GM18511 (cell line): ENCODE results near the gene BCL11B.

ENCODE experiments used
- ATAC-seq: cut with Tn5 transposase; IDR thresholded peaks from one replicate; pipeline ENCODE4 v1.9.1; 2021; ENCODE audit warnings: mild to moderate bottlenecking, moderate library complexity; ENCODE audit not compliant: unreplicated experiment

BCL11B gene

DNA sequence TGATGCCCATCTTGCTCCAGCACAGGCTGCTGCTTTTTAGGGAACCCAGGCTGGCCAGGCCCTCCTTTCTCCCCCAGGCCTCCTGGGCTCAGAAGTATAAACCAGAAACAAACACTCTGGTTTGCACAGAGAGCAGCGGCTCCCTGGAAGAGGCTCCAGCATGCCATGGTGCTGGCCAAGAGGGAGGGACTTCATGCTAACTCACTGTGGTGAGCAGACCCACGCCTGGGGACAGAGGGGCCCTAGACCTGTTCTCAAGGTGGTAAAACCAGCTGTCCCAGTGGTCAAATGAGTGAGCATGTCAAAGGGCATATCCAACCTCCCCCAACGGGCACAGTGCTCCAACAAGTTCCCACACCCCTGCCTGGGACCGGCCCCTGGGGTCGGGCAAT, 15.5 kb downstream of the BCL11B start:
- no peak for ATAC-seq

DNA sequence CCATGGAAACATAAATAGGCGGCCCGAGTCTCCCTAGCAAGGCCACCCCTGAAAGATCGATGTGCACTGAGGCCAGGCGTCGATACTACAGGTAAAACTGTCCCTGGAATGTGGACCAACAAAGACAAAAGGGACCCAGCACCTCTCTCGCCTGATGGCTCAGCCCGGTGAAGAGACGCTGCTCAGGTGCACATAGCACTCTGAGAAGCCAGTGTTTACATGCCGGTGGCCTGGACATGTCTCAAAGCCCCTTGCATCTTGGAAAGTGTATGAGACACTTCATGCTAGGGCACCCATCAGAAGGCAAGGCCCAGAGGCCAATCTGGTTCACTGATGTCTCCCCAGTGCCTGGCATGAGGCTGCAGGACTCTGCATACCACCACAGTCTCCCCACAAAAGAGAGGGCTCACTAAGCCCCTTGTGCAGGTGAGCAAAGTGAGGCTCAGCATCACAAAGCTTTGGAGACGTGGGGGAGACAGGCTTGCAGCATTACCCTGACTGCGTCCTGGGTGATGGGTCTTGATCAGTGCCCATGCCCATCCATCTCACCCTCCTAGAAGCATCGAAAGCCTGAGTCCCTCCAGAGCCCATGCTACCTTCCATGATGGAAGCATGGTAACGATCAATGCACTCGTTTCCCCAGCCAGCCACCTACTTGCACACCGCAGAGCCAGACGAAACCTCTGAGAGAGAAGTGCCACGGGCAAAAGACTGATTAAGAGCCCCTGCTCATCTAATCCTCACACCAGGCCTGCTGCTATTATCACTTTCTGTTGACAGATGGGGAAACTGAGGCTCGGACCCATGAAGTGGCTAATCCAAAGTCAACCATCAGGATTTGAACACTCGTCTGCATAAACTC, 16.1 kb downstream of the BCL11B start:
- ATAC-seq = no peak

GRCh38 chr14:99254328-99255009, 17.5 kb downstream of the BCL11B start:
- ATAC-seq = no peak

GRCh38 chr14:99253890-99254289, 18.1 kb downstream of the BCL11B start:
- ATAC-seq = no peak

- ATAC-seq = no peak
Measured at GRCh38 chr14:99252940-99253868, 18.8 kb downstream of the BCL11B start.

DNA sequence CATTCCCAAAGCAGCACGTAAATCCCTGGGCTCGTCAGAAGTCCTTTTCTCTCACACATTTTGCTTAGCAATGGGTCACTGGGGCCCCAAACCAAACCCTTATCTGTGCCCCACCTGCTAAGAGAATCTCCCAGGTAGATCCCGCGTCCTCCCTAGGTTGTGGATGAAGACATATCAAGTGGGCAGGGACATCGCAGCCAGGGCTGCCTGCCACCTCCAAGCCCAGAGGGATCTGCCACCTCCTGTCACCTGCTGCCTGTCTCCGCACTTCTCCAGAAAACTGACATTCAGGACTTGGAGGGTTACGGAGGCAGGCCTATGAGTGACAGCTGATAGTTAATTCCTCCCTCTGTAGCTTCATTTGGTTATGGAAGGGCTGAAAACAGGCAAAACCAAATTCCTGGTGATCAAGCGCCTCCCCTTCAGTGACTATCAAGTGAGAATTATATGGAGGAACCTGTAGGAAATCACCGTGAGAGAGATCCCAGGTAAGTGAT, 19.5 kb downstream of the BCL11B start:
- ATAC-seq = no peak

- no peak for ATAC-seq
Measured at GRCh38 chr14:99251721-99252120, 20.3 kb downstream of the BCL11B start.

DNA sequence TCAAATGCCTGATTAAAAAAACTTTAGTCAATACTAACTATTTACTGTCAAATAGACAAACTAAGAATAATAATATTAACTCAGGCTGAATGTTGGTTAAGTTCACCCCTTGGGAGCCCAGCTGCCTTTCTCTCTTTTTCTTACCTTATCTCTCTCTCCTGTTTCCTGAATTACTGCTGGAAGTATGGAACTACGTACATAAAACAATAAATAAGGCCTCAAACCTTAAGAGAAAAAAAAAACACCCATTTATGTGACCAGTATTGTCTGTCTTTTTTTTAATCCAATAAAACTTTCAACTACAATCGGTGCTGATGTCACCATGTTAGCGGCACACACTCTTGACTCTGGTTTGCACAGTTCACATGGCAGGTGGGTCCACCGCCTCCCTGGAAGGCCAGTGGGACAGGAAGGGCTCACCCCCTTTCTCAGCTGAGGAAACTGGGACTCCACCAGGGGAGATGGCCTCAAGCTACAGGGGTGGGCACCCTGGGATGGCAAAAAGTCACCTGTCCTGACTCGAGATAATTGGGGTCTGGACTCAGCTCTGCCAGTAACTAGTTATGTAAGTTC, 21.3 kb downstream of the BCL11B start:
- no peak for ATAC-seq

DNA sequence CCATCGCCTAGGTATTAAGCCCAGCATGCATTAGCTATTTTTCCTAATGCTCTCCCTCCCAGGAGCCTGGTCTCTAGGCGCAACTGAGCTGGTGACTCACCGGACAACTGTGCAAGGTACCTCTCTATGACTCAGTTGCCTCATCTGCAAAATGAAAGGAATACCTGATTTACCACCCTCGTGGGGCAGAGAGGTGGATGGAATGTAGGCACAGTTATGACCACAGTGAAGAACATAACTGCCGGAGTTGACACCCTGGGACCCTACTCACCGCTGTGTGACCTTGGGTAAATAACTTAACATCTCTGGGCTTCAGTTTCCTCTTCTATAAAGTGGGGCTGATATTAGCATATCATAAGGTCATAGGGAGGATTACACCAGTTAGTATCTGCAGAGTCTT, 22.6 kb downstream of the BCL11B start:
- ATAC-seq = no peak

GRCh38 chr14:99248761-99249171, 23.2 kb downstream of the BCL11B start:
- ATAC-seq = no peak

GRCh38 chr14:99247772-99248171, 24.2 kb downstream of the BCL11B start:
- ATAC-seq = no peak

DNA sequence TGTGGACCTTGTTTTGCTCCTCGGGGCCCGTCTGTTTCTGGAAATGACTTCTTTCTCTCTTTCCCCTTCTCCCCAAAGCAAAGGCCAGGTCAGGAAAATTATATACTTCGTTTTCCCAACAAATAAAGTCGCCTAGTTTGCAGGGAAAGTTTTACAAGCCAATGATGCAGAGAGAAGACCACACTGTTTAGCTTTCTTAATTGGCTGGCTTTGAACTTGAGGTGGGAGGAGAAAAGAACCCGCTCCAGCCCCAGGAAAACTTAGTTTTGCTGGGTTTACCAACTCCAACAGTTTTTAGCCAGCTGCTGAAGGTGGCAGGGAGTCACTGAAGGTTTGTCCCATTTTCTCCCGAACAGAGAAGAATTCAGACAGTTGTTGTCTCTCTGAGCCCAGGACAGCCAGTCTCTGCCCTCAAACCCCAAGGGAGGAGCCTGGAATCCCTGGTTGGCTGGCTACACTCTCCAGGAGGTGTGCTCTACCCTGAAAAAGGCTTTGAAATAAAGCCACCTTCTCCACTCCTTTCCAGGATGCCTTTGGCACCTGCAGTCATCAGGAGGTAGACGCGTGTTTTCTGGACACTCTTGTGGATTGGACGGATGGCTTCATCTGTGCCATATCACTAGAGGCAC, 24.8 kb downstream of the BCL11B start:
- ATAC-seq = no peak

DNA sequence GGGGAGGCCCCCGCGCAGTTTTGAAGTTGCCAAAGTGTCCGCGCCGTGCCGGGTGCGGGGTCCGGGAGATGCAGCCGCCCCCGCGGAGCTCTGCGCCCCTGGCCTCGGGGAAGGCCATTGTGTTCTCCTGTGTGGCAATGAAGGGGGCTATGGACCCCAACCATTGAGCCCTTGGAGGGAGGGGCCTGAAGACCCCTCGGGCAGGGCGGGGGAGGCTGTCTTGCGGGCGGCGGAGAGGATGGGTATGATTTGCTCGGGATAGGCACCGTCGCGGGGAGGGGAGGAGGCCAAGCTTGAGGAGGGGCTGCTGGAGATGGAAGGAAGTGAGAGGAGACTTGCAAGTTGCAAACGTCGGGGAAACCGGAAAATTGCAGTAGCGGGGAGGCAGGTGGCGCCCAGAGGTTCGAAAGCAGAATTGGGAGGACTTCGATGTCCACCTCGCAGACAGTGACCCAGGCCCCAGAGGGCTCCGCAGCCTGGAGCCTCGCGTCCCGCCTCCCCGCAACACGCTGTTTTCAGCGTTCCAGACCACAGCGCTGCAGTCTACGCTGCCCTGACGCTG, 25.4 kb downstream of the BCL11B start:
- no peak for ATAC-seq

GRCh38 chr14:99245564-99246511, 26.2 kb downstream of the BCL11B start:
- no peak for ATAC-seq

GRCh38 chr14:99244941-99245563, 26.9 kb downstream of the BCL11B start:
- no peak for ATAC-seq

- no peak for ATAC-seq
Measured at GRCh38 chr14:99244367-99244901, 27.6 kb downstream of the BCL11B start.

DNA sequence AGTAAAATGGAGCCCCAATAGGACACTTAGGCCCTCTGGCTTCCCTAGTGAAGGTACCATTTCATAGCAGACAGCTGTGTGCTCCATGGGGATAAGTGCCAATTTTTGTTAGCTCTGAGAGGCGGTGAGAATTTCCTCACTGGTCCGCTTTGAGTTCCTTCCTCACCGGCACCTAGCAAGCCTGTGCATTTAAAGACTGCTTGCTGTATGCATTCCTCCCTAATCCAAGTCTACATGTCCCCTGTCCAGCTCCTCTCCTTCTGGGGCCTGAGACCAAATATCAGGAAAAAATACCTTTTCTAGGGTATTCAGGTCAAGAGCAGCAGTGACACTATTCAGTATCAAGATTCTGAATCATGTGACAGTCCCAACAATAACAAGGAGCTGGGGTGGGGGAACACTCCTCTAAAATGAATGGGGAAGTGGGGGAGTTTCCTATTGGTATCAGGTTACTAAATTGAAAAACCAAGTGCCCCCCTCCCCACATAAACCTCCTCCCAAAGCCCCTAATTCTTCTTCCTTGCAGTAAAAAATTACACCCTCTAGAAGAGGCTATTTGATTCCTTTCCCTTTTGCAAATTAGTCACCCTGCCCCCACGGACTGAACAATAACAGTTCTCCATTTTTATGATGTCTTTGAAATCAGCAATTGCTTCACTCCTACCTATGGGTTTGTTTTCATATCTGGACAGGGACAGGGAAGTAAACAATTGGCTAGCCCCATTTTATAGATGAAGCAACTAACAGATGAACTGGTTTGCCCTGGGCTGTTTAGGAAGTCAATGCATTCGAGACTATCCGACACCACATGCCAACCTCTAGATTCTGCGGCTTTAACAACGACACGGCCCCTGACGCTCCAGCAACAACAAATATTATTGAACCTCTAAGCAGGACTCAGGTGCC, 28.9 kb downstream of the BCL11B start:
- ATAC-seq = no peak
